ENCODE data around the gene SHOX.

The SHOX gene

GRCh38 chrX:703466-703865 lies 72.9 kb downstream of the SHOX start:
- no peaks in the 10 kb centered on the region for H3K4me1 ChIP-seq (ENCODE audit: low read length)
- no peak overlapping the region for H2AFZ ChIP-seq (ENCODE audit: low read length)
- no peaks in the 10 kb centered on the region for H3K79me2 ChIP-seq (ENCODE audit: low read length)
- no peak for DNase-seq
- H3K4me2 ChIP-seq (ENCODE audit: low read depth, low read length): no peak overlapping the region
- no peaks in the 10 kb centered on the region for H3F3A ChIP-seq (ENCODE audit: insufficient read depth, low read length)
- TF ChIP-seq EZH2phosphoT487 (IDR thresholded peaks at IDR 0.05; ENCODE audit: low read length): no peak
- TF ChIP-seq EZH2 (optimal IDR thresholded peaks at IDR 0.05; ENCODE audit: low read depth, low read length): no peak
- TF ChIP-seq CTCF (IDR thresholded peaks at IDR 0.05; ENCODE audit: low read length): no peak
- no peaks in the 10 kb centered on the region for H3K9me3 ChIP-seq (replicated peaks; ENCODE audit: insufficient read depth, low read length)
- H3K27me3 ChIP-seq (replicated peaks; ENCODE audit: insufficient read depth, low read length): no peaks in the 10 kb centered on the region
- H3K9me2 ChIP-seq (replicated peaks; ENCODE audit: insufficient read depth, low read length): no peaks in the 10 kb centered on the region
- no peaks in the 10 kb centered on the region for H3K36me3 ChIP-seq (replicated peaks; ENCODE audit: insufficient read depth, low read length)
- no peak overlapping the region for H3K27ac ChIP-seq (ENCODE audit: low read length)
- H4K20me1 ChIP-seq (ENCODE audit: insufficient read depth, low read length): no peaks in the 10 kb centered on the region
- H3K9ac ChIP-seq (ENCODE audit: low read length): no peak overlapping the region
- no peak overlapping the region for H3K4me3 ChIP-seq (ENCODE audit: low read length)

- Histone ChIP-seq H3K4me2 (ENCODE audit: low read depth, low read length) (no peak overlapping the region), H3K4me3 (ENCODE audit: low read length) (no peak overlapping the region), H3K79me2 (ENCODE audit: low read length) (no peaks in the 10 kb centered on the region), H3K36me3 (replicated peaks; ENCODE audit: insufficient read depth, low read length) (no peaks in the 10 kb centered on the region), H3K27ac (ENCODE audit: low read length) (no peak overlapping the region), H2AFZ (ENCODE audit: low read length) (no peak overlapping the region), H3K27me3 (replicated peaks; ENCODE audit: insufficient read depth, low read length) (no peaks in the 10 kb centered on the region), H3K9me2 (replicated peaks; ENCODE audit: insufficient read depth, low read length) (no peaks in the 10 kb centered on the region), H3K4me1 (ENCODE audit: low read length) (no peaks in the 10 kb centered on the region), H3K9ac (ENCODE audit: low read length) (no peak overlapping the region), H3F3A (ENCODE audit: insufficient read depth, low read length) (no peaks in the 10 kb centered on the region), H4K20me1 (ENCODE audit: insufficient read depth, low read length) (no peaks in the 10 kb centered on the region), H3K9me3 (replicated peaks; ENCODE audit: insufficient read depth, low read length) (no peaks in the 10 kb centered on the region)
- TF ChIP-seq EZH2 (optimal IDR thresholded peaks at IDR 0.05; ENCODE audit: low read depth, low read length): no peak
- no peak for TF ChIP-seq EZH2phosphoT487 (IDR thresholded peaks at IDR 0.05; ENCODE audit: low read length)
- TF ChIP-seq CTCF (IDR thresholded peaks at IDR 0.05; ENCODE audit: low read length): no peak
- DNase-seq: no peak
These were observed 73.3 kb downstream of the SHOX start for GRCh38 chrX:703866-704265.

Measured in MM.1S (cell line).